ENCODE measurements around the gene RAB11FIP4. TPM values are rescaled to one million over a fixed set of nuclear protein-coding genes. Genes with fewer than 3 reads are reported as not detected.

RAB11FIP4 gene
- total and polyA plus RNA-seq, 9 of the 15 experiments (the other 6 are each of a cell fraction or from before 2014, with no cell fraction given) = 0.62 to 16.6 (median 8.9) TPM

GRCh38 chr17:31452561-31453110, 61.2 kb downstream of the RAB11FIP4 start:
- BruUV-seq (replicated peaks) = no TSS peak
- FAIRE-seq (no peak), DNase-seq (ENCODE audit: extremely low read depth in 1 of 4, low spot score in 3 of 4) (no peak), ATAC-seq (no peak)
- Histone ChIP-seq H3K36me3 (ENCODE audit: control insufficient read depth, insufficient read depth, low read length) (no peaks in the 10 kb centered on the region), H3K9ac (ENCODE audit: insufficient read depth in 1 of 2, low read depth in 2 of 2, low read length in 2 of 2) (peak overlapping the region in 1 of 2 experiments; percentile 42; a peak in 1 of 4 replicates), H3K9me3 (replicated peaks; ENCODE audit: control insufficient read depth, insufficient read depth, low read depth, low read length) (no peaks in the 10 kb centered on the region), H3K4me1 (replicated peaks in 1 of 2; ENCODE audit: control insufficient read depth in 2 of 2, insufficient read depth in 2 of 2, low read length in 2 of 2) (peaks cover 24 to 31% of the 10 kb centered on the region in 2 experiments), H3K27ac (ENCODE audit: extremely low read depth, low read depth, low read length) (no peak overlapping the region), H3K9me1 (ENCODE audit: control insufficient read depth, insufficient read depth, low read length) (no peaks in the 10 kb centered on the region), H3K4me2 (ENCODE audit: insufficient read depth, low read length) (no peak overlapping the region), H3K27me3 (ENCODE audit: control insufficient read depth in 2 of 2, insufficient read depth in 2 of 2, low read length in 2 of 2) (0 out of 5 replicates have a peak, but pooled peaks cover 0 to 6% of the 10 kb centered on the region in 2 experiments), H2AFZ (ENCODE audit: low read depth, low read length) (no peak overlapping the region), H3K4me3 (no peak overlapping the region), H3K79me2 (ENCODE audit: control insufficient read depth, insufficient read depth, low read length) (no peaks in the 10 kb centered on the region), H4K20me1 (replicated peaks; ENCODE audit: control insufficient read depth, insufficient read depth, low read length) (no peaks in the 10 kb centered on the region)
- ChIA-PET CTCF (ENCODE audit: low intra/inter-chr PET ratio) (no interaction called here), POLR2A (interaction anchor here (0.7 kb wide), 1 partner anchor 243 kb away, joined by 3 read pairs; no protein-coding TSS in a partner anchor)
- in situ Hi-C loops (cut with MboI) (no loop called here), intact Hi-C loops (cut with micrococcal nuclease) (no loop called here)
- 62% methylated on average over 10 of the region's 10 CpGs for WGBS (ENCODE audit: insufficient coverage, low coverage, missing lambda C conversion rate)
- TF ChIP-seq SP2 (IDR thresholded peaks at IDR 0.05; ENCODE audit: extremely low read depth, low read depth, low read length, poor library complexity, severe bottlenecking) = no peak
- TF ChIP-seq, protein P1, sequence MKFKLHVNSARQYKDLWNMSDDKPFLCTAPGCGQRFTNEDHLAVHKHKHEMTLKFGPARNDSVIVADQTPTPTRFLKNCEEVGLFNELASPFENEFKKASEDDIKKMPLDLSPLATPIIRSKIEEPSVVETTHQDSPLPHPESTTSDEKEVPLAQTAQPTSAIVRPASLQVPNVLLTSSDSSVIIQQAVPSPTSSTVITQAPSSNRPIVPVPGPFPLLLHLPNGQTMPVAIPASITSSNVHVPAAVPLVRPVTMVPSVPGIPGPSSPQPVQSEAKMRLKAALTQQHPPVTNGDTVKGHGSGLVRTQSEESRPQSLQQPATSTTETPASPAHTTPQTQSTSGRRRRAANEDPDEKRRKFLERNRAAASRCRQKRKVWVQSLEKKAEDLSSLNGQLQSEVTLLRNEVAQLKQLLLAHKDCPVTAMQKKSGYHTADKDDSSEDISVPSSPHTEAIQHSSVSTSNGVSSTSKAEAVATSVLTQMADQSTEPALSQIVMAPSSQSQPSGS (CRISPR knock-in tag; IDR thresholded peaks at IDR 0.05) = no peak

GRCh38 chr17:31453896-31454295, 62.4 kb downstream of the RAB11FIP4 start:
- FAIRE-seq (no peak), ATAC-seq (no peak), DNase-seq (ENCODE audit: extremely low read depth in 1 of 4, low spot score in 3 of 4) (peak in 3 of 4 experiments; percentile 34 to 46 (median 36))
- Histone ChIP-seq H3K9me3 (replicated peaks; ENCODE audit: control insufficient read depth, insufficient read depth, low read depth, low read length) (no peaks in the 10 kb centered on the region), H4K20me1 (replicated peaks; ENCODE audit: control insufficient read depth, insufficient read depth, low read length) (no peaks in the 10 kb centered on the region), H3K4me1 (replicated peaks in 1 of 2; ENCODE audit: control insufficient read depth in 2 of 2, insufficient read depth in 2 of 2, low read length in 2 of 2) (peaks cover 35 to 37% of the 10 kb centered on the region in 2 experiments), H3K27ac (ENCODE audit: extremely low read depth, low read depth, low read length) (no peak overlapping the region), H3K9ac (ENCODE audit: insufficient read depth in 1 of 2, low read depth in 2 of 2, low read length in 2 of 2) (peak overlapping the region in 1 of 2 experiments; percentile 59; a peak in 1 of 4 replicates), H3K9me1 (ENCODE audit: control insufficient read depth, insufficient read depth, low read length) (no peaks in the 10 kb centered on the region), H2AFZ (ENCODE audit: low read depth, low read length) (no peak overlapping the region), H3K27me3 (ENCODE audit: control insufficient read depth in 2 of 2, insufficient read depth in 2 of 2, low read length in 2 of 2) (0 out of 5 replicates have a peak, but pooled peaks cover 0 to 3% of the 10 kb centered on the region in 2 experiments), H3K79me2 (ENCODE audit: control insufficient read depth, insufficient read depth, low read length) (no peaks in the 10 kb centered on the region), H3K4me3 (no peak overlapping the region), H3K36me3 (ENCODE audit: control insufficient read depth, insufficient read depth, low read length) (no peaks in the 10 kb centered on the region), H3K4me2 (ENCODE audit: insufficient read depth, low read length) (no peak overlapping the region)
- no TSS peak for BruUV-seq (replicated peaks)
- CTCF ChIA-PET (ENCODE audit: low intra/inter-chr PET ratio) = no interaction called here
- in situ Hi-C loops (cut with MboI) = no loop called here
- POLR2A ChIA-PET = no interaction called here
- intact Hi-C loops (cut with micrococcal nuclease) = no loop called here
- WGBS (ENCODE audit: insufficient coverage, low coverage, missing lambda C conversion rate) = 38% methylated on average over 2 of the region's 2 CpGs
- TF ChIP-seq, protein P2, sequence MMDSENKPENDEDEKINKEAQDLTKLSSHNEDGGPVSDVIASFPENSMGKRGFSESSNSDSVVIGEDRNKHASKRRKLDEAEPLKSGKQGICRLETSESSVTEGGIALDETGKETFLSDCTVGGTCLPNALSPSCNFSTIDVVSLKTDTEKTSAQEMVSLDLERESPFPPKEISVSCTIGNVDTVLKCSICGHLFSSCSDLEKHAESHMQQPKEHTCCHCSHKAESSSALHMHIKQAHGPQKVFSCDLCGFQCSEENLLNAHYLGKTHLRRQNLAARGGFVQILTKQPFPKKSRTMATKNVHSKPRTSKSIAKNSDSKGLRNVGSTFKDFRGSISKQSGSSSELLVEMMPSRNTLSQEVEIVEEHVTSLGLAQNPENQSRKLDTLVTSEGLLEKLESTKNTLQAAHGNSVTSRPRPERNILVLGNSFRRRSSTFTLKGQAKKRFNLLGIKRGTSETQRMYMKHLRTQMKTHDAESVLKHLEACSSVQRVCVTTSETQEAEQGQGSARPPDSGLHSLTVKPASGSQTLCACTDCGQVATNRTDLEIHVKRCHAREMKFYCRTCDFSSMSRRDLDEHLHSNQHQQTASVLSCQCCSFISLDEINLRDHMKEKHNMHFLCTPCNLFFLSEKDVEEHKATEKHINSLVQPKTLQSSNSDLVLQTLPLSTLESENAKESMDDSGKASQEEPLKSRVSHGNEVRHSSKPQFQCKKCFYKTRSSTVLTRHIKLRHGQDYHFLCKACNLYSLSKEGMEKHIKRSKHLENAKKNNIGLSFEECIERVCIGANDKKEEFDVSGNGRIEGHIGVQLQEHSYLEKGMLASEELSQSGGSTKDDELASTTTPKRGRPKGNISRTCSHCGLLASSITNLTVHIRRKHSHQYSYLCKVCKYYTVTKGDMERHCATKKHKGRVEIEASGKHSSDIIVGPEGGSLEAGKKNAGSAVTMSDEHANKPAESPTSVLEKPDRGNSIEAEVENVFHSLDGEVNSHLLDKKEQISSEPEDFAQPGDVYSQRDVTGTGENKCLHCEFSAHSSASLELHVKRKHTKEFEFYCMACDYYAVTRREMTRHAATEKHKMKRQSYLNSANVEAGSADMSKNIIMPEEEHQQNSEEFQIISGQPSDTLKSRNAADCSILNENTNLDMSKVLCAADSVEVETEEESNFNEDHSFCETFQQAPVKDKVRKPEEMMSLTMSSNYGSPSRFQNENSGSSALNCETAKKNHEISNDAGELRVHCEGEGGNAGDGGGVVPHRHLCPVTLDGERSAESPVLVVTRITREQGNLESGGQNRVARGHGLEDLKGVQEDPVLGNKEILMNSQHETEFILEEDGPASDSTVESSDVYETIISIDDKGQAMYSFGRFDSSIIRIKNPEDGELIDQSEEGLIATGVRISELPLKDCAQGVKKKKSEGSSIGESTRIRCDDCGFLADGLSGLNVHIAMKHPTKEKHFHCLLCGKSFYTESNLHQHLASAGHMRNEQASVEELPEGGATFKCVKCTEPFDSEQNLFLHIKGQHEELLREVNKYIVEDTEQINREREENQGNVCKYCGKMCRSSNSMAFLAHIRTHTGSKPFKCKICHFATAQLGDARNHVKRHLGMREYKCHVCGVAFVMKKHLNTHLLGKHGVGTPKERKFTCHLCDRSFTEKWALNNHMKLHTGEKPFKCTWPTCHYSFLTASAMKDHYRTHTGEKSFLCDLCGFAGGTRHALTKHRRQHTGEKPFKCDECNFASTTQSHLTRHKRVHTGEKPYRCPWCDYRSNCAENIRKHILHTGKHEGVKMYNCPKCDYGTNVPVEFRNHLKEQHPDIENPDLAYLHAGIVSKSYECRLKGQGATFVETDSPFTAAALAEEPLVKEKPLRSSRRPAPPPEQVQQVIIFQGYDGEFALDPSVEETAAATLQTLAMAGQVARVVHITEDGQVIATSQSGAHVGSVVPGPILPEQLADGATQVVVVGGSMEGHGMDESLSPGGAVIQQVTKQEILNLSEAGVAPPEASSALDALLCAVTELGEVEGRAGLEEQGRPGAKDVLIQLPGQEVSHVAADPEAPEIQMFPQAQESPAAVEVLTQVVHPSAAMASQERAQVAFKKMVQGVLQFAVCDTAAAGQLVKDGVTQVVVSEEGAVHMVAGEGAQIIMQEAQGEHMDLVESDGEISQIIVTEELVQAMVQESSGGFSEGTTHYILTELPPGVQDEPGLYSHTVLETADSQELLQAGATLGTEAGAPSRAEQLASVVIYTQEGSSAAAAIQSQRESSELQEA (IDR thresholded peaks at IDR 0.05; ENCODE audit: low read depth) = no peak
- TF ChIP-seq MYBL2 (IDR thresholded peaks at IDR 0.05; ENCODE audit: low read depth) = no peak
- no peak for TF ChIP-seq MYBL2 (CRISPR knock-in tag; IDR thresholded peaks at IDR 0.05; ENCODE audit: borderline replicate concordance)

All from K562 (cell line).